GM10847 (cell line): ENCODE measurements around the gene GPR21.

Experiments used
- POLR2A ChIP-seq: IDR thresholded peaks from 2 replicates; pipeline ENCODE4 v1.6.1; 2011; ENCODE audit not compliant: insufficient read length; ENCODE audit errors: extremely low read depth

Gene GPR21

GRCh38 chr9:123049589-123050222, 16.2 kb downstream of the GPR21 start:
- TF ChIP-seq POLR2A, result no peak

GRCh38 chr9:123053046-123053445, 19.6 kb downstream of the GPR21 start:
- TF ChIP-seq POLR2A, result no peak

GRCh38 chr9:123053711-123054110, 20.2 kb downstream of the GPR21 start:
- no peak for TF ChIP-seq POLR2A

GRCh38 chr9:123058834-123059233, 25.4 kb downstream of the GPR21 start:
- TF ChIP-seq POLR2A, result no peak

- TF ChIP-seq POLR2A, result no peak
Observed at GRCh38 chr9:123059472-123060220, 26.2 kb downstream of the GPR21 start.

GRCh38 chr9:123061216-123061615, 27.7 kb downstream of the GPR21 start:
- TF ChIP-seq POLR2A, result no peak

GRCh38 chr9:123062351-123063176, 29.1 kb downstream of the GPR21 start:
- TF ChIP-seq POLR2A, result no peak

GRCh38 chr9:123063177-123063598, 29.7 kb downstream of the GPR21 start:
- no peak for TF ChIP-seq POLR2A

- TF ChIP-seq POLR2A, result no peak
Observed at GRCh38 chr9:123063896-123064295, 30.4 kb downstream of the GPR21 start.

- TF ChIP-seq POLR2A, result no peak
Observed at GRCh38 chr9:123064716-123065115, 31.2 kb downstream of the GPR21 start.

- TF ChIP-seq POLR2A, result no peak
Observed at GRCh38 chr9:123065196-123065595, 31.7 kb downstream of the GPR21 start.

- no peak for TF ChIP-seq POLR2A
Observed at GRCh38 chr9:123067136-123067535, 33.7 kb downstream of the GPR21 start.

GRCh38 chr9:123069010-123069481, 35.6 kb downstream of the GPR21 start:
- TF ChIP-seq POLR2A, result no peak

GRCh38 chr9:123070198-123070597, 36.7 kb downstream of the GPR21 start:
- no peak for TF ChIP-seq POLR2A

GRCh38 chr9:123072407-123072995, 39.0 kb downstream of the GPR21 start:
- TF ChIP-seq POLR2A, result no peak
